Bone marrow (tissue), 2 donors: ENCODE measurements around the gene MED27.

ENCODE experiments used
- DNase-seq, 2 donors: peaks; one replicate each; lab custom pipeline; 2025; lab: John Stamatoyannopoulos, UW

The MED27 gene

GRCh38 chr9:131879911-131880290 is 199.8 kb downstream of the MED27 start:
- DNase-seq, result no peak

- DNase-seq, result no peak
Observed at GRCh38 chr9:131879181-131879910, 200.3 kb downstream of the MED27 start.

GRCh38 chr9:131876486-131876885 is 203.2 kb downstream of the MED27 start:
- DNase-seq, result no peak

- no peak for DNase-seq
Observed at GRCh38 chr9:131875828-131876485, 203.7 kb downstream of the MED27 start.

- no peak for DNase-seq
Observed at GRCh38 chr9:131874916-131875670, 204.6 kb downstream of the MED27 start.

- no peak for DNase-seq
Observed at GRCh38 chr9:131874447-131874846, 205.2 kb downstream of the MED27 start.

GRCh38 chr9:131873891-131874440 is 205.7 kb downstream of the MED27 start:
- no peak for DNase-seq

- no peak for DNase-seq
Observed at GRCh38 chr9:131873335-131873734, 206.3 kb downstream of the MED27 start.

GRCh38 chr9:131872702-131873101 is 207.0 kb downstream of the MED27 start:
- no peak for DNase-seq

- DNase-seq, result no peak
Observed at GRCh38 chr9:131872006-131872405, 207.7 kb downstream of the MED27 start.

GRCh38 chr9:131870156-131870555 is 209.5 kb downstream of the MED27 start:
- no peak for DNase-seq

GRCh38 chr9:131869348-131869747 is 210.3 kb downstream of the MED27 start:
- DNase-seq, result no peak

GRCh38 chr9:131868766-131869165 is 210.9 kb downstream of the MED27 start:
- no peak for DNase-seq

- DNase-seq, result no peak
Observed at GRCh38 chr9:131867611-131868192, 212.0 kb downstream of the MED27 start.

GRCh38 chr9:131865446-131866195 is 214.0 kb downstream of the MED27 start:
- no peak for DNase-seq

GRCh38 chr9:131864531-131864930 is 215.1 kb downstream of the MED27 start:
- DNase-seq, result no peak

- DNase-seq, result no peak
Observed at GRCh38 chr9:131863306-131863896, 216.3 kb downstream of the MED27 start.

- no peak for DNase-seq
Observed at GRCh38 chr9:131862261-131862660, 217.4 kb downstream of the MED27 start.

- DNase-seq, result no peak
Observed at GRCh38 chr9:131860430-131860829, 219.2 kb downstream of the MED27 start.

- DNase-seq, result no peak
Observed at GRCh38 chr9:131858147-131858546, 221.5 kb downstream of the MED27 start.

- no peak for DNase-seq
Observed at GRCh38 chr9:131856105-131856504, 223.6 kb downstream of the MED27 start.
